ENCODE data around the gene MYO5A.
"Not testable (repeated sequence)": the region's sequence is repeated elsewhere in the genome, so short reads cannot be mapped to it uniquely, and the experiment has no call there.

The MYO5A gene

DNA sequence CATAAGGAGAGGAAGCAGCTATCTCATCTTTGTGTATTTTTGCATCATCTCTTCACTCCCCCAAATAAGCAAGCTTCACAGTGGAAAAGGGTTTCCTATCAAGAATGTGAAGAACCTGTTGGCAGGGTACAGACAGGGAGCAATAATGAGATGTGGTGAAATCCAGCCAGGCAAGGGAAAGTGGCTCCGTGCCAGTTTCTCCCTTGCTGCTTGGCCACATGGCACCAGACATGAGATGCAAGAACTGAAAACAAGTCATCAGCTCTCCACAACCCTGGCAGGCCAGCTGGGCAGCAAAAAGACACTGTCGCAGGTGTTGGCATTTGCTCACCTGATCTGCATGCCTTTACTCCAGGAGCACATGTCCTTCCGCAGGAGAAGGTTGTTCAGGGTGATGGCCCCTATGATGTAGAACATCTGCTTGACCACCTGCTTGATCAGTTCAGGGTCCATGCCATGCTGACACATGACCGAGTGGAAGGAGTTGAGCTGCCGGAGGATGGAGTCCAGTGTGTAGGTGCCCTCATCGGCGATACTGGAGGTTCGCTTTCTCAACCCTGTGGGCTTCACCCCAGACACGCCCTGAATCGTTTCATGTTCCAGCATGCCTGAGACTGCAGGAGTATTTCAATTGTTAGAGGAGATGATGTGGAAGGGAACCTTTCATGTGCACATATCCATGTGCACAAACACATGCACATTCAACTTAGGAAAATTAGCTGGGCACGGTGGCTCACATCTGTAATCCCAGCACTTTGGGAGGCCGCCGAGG lies 209.8 kb downstream of the MYO5A start:
- DNase-seq = no peak

DNA sequence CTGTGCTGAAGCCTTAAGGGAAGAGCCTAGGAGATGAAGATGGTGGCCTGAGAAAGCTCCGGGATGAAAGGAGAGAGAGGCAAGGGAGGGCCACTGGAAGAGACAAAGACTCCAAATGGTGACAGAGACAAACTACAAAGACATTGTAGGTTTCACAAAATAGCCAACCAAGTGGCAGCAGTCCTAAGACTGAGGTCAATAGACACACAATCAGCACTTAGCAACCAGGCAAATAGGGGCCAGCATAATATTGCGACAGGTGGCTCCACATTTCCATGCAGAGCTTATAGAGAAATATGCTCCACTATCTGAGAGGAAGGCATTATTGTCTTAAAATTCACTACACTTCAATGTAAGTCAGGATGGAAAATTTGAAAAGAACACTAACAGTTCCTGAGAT lies 211.0 kb downstream of the MYO5A start:
- no peak for DNase-seq

DNA sequence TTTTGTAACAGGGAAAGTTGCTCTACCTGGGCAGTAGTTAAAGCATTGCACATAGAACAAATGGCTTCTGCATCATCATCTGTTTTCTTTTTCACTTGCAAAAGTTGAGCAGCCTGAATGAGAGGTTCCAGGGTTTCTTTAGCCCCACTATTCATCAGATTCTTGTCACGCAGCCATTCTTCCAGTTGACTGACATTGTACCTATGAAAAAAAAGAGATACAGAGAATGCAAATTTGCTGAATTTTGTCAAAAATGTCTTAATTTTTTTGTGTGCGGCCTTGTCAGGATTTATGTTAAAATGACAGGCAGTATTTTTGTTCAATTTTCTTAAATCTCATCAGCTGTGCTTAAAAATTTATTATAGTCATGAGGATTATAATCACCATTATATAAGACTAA lies 211.7 kb downstream of the MYO5A start:
- no peak for DNase-seq

DNA sequence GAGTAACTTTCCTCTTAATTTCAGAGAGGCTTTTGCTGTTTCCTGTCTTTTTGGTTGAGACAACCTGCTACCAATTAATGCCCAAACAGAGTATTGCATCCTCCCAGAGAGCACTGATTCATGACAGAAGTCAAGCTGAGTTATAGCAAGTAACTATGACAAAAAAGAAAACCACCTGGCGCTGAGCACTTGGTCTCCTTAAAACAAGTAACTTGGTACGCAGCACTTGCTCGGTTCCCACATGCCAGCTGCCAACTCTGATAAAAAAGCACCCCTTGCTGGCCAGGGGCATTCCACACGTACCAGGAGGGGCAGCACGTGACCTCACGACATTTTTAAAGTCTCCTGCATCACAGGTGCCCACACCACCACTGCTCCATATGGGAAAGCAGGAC lies 219.5 kb downstream of the MYO5A start:
- DNase-seq = no peak

DNA sequence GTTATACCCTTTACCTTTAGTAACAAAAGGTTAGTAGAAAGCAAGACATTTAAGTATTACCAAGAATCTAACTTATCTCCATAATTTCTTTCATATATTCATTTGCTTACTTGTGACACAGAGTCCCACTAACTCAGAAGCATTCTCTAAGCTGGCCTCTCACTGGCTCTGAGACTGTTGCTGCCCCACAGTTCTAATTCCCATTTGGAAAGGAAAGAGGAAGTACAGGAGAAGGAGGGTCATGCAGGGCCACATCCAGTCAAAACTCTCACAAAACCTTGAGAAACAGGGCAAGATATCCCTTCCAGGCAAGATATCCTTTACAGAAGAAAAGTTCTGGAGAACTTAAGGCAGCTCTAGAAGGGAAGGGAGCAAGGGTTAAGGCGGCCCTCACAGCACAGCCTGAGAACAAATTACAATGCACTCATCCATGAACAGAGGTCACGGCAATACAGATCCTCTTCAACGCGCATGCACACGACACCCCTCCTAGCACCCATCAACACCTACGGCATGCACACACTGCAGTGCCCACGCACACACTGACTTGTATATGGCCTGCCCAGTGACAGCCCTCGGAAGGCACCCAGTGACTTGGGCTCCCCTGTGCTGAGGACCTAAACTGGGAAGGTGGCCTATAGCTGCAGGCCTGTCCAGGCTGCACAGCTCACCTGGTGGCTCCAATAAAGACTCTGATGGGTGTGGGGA lies 220.1 kb downstream of the MYO5A start:
- no peak for DNase-seq

DNA sequence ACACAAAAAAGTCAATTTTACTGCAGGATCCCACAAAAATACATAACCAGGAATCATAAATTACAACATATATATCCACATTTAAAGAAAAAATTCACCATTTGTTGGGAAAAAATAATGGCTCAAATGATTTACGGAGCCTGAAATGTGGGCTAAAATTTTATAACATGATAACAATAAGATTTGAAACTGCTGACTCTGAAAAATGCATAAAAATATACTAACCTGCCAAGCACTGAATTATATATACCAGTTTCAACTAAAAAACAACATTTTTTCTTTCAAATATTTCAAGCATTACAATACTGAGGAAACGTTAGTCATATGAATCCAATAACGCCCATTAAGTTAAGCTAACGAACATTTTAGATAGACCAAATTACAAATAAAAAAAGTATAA lies 220.8 kb downstream of the MYO5A start:
- no peak for DNase-seq

DNA sequence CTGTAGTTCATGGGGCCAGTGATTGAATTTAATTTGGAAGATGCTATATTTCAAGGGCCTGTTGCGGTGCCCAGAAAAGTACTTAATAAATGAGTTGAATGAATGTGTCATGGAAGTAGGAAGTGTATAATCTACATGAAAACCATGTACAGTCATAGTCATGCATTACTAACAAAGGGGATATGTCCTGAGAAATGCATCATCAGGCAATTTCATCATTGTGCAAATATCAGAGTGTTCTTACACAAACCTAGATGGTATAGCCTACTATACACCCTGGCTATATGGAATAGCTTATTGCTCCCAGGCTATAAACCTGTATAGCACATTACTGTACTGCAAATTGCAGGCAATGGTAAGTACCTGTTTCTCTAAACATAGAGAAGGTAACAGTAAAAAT lies 222.4 kb downstream of the MYO5A start:
- no peak for DNase-seq

DNA sequence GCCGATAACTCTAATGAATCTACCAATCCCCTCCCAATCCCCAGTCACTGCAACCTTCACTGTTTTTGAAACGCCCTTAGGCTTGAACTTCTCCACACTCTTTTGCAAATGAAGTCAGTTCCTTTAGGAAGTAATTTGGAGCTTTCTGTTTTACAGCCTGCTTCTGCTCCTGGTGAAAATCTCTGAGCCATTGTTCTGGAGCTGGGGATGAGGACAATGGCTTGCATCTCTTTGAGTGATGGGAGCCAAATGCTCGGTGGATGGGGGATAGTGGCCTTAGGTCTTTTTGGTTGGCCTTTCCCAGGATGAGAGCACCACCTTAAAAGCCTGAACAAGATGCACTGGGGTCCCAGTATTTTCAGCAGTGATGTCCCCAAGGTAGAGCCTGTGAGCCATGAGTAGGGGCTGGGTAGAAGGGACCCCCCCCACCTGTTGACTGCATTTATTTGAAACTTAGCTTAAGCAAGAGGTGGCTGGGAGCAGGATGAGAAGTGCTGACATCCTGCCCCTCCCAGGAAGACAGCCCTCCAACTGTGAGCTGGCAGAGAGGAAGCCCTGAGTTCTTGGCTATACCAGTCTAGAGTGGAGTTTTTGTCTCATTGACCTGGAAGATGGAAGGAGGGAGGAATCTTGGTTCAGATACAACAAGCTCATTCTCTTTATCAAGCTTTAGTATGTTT lies 225.4 kb downstream of the MYO5A start:
- no peak for DNase-seq

DNA sequence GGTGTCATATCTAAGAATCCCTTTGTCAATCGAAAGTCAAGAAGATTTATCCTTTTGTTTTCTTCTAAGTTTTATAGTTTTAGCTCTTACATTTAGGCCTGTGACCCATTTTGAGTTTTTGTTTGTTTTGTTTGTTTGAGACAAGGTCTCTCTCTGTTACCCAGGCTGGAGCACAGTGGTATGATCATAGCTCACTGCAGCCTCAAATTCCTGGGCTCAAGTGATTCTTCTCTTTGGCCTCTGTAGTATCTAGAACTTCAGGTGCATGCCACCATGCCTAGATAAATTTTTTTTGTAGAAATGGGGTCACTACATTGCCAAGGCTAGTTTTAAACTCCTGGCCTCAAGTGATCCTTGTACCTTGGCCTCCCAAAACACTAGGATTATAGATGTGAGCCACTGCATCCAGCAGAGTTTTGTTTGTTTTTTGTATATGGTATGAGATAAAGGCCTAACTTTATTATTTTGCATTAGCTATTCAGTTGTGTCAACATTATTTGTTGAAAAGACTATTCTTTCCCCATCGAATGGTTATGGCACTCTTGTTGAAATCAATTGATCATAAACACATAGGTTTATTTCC lies 227.3 kb downstream of the MYO5A start:
- no peak for DNase-seq

DNA sequence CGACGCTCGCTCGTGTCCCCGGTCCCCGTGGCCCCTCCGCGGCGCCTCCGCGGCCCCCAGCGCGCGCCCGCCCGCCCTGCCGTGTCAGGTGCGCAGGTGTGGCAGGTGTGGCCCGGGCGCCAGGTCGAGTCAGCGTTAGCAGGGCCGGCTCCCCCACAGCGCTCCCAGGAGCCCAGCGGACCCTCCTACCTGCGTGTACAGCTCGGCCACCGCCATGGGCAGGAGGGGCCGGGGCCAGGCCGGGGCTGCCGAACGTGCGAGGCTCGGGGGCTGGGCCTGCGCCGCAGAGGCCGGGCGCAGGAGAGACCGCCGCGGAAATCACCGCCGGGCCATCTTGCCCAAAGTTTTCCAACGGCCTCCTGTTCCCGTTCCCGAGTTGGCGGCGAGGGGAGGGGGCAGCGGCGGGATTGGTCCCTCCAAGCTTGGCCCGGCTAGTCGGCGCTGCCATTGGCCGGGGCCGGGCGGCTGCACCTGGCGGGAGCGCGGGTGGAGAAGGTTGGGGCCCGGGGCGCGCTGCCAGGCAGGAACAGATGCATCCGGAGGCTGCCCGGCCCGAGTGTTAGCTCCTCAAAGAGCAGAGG lies 233.2 kb downstream of the MYO5A start, which contains the start of gene MYO5C:
Gene MYO5C, minus strand, starts transcription at position 384 of the 581 bp plus-strand sequence. Its CDS starts 168 bp downstream, at position 216.
- DNase-seq = no peak

DNA sequence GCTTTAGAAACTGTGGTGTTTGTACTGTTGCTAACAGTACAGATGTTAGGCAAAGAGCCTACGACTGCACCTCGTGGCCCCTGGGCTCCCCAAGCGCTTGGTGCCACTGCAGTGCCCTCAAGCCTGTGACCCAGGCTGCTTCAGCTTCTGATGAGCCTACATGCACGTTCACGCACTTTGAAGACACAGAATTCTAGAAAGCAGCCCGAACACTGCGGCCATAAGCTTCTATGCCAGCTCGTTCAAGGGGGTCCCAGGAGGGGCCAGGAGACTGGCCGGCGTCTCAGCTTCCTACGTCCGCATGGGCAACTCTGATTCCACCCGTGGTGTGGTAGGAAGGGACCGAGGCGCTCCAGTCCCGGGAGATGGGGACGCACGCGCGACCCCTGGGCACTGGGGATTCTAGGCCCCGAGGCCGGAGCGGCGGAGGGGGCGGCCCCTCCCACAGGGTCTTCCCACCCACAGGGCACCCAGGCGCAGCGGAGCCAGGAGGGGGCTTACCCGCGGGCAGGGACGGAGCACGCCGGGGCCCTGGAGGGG lies 233.7 kb downstream of the MYO5A start:
- DNase-seq = no peak

DNA sequence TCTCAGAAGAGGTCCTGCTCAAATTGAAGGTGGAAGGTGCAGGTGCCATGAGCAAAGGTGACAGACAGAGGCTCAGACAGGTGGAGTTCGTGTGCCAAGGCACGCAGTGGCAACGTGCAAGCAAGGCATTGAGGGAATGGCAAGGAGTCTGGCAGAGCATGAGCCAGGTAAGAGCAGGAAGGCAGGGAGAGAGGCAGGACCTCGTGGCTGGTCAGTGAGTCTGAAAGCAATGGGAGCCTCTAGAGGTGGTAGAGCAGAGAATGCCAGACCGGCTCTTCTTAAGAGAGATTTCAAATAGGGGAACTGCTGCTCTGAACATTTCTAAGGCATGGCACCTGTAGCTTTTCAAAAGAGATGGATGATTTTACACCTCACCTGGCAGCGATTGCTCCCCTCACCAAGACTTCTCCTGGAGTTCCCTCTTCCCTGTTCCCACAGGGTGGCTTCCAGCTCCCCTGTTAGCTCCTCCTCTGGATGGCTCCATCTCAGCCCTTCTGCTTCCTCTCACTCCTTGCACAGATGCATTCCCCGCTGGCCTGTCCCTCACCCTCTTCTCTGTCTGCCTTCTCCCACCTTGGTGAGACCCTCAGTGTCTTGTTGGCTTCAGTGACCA lies 235.8 kb downstream of the MYO5A start:
- DNase-seq = no peak

DNA sequence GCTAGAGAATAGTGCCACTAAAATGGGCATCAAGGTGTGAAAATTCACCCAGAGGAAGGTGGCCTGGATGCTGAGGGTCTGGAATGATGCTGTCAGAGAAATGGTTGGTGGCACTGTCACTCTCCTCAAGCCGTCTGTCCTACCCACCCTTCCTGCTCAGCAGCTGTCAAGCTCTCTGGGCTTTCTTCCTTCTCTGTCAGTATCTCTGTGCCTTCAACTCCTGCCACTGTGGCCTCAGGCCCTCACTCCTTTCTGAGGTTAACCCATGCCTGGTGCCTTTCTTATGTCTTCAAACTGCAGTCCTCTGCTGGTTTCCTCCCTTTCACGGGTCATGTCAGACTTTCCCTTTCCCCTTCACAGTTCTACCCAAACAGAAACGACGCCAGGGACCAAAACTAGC lies 237.5 kb downstream of the MYO5A start:
- no peak for DNase-seq

DNA sequence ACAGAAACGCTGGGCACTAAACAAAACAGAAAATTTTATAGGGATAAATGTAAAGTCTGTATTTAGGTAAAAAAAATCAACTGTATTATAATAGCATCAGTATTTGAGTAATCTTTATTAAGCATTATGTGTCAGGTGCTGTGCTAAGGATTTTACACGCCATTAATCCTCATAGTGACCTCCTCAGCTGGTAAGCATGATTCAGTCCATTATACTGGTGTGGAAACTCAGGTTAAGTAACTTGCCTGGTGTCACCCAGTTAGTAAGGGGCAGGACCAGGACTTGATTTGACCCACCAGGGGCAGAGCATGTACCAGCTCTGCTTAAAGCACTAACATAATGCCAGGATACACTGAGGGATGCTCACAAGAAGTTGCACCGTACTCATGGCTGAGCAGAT lies 237.9 kb downstream of the MYO5A start:
- no peak for DNase-seq

DNA sequence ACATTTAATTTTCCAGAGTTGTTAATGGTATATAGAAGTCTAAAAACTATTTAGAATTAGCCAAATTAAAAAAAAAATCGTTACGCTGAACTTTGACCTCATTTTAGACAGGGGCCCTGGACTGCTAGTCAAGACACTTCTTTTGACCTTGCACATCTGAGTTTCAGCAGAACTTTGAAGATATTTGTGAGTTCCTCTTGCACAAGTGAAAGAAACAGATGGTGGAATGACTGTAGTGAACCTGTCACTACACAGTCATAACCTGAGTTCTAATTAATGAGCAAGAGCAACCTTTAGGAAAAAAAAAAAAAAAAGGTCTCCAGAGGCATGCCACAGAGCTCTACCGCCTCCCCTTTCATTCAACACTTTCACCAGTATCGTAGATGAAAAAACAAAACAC lies 238.4 kb downstream of the MYO5A start:
- DNase-seq = no peak

DNA sequence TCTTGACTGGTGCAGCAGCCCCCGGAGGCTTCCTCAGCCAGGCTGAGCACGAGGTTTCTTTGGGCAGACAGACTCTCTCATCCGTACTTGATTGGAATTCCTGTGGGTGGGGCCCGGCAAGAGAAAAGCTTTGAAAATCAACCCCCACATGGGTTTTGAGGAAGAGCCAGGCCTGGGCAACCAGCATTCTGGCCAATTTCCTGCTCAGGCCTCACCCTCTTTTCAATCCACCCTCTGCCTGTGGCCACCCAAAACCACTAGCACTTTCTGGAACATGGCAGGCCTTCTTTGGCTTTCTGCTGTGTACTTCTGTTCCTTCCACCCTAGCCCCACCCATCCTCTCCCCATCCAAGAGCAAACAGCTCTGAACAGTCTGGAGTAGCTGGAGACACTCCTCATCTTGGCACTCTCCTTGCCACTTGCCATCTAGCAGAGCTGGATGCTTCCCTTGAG lies 239.0 kb downstream of the MYO5A start:
- DNase-seq = no peak

DNA sequence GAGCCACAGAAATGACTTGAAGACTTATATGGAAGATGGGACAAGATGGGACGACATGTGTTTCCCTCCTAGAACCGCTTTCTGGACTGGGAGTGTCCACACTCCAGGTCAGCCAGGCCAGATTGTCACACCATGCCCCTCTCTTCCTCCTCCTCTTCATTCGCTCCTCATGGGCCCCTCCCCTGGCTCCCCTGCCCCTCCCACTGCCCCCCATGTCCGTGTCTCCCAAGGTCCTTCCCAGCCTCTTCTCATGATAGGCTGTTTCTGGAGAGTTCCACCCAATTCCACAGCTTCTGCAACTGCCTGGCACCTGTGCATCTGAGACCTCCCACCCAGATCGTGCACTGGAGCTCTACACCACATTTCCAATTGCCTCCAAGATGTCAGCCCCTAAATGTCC lies 239.7 kb downstream of the MYO5A start:
- DNase-seq = no peak

DNA sequence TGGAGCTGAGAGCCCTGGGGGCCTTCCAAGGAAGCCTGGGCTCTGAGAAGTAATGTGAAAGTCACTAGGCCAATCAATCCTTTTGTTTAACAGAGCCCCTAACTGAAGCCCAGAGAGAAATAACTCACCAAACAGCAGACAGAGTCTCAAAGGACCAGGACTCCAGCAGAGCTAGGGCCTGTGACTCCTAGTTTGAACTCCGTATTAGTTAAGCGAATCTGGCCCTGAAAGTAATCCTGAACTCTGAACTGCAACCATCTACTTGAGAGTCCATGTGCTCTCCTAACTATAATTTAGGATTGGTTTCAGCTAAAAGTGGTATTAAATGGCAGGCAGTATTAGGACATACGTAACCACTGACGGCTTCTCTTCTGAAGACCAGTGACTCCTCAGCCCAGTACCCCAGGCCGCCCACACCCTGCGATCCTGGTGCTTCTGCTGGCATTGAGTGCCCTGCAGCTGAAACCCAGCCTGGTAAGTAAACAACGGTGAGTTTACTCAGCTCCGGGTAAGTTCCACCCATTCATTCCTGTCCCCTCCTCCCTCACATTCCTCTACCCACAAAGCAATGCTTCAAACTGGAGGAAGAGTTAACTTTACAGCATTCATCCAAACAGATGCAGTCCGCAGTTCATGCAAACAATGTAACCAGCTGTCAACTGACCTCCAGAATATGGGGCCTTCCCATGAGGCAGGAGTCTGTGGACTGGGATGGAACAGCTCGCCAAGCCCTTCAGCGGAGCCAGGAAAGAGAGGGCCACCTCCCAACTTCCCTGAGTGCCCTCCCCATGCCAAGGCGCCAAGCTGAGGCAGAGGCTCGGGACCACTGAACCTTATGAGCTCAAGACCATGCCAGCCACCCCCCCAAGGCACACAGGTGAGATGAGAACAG lies 240.4 kb downstream of the MYO5A start:
- no peak for DNase-seq

DNA sequence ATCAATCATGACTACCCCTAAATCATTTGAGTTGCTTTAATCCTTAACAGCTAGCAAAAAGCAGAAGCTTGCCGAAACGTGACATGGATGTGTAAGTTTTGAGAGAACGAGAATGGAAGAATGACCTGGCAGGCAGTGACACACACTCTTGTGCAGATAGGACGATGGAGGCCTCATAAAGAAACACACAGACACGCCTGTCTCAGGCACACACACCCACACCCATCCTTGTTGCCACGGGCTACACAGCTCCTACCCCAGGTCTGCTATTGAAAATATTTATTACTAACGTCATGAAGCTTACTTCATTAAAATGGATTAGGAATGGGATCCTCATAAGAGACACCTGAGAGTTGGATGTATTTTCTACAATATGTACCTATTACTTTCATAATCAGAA lies 241.6 kb downstream of the MYO5A start:
- DNase-seq = no peak

DNA sequence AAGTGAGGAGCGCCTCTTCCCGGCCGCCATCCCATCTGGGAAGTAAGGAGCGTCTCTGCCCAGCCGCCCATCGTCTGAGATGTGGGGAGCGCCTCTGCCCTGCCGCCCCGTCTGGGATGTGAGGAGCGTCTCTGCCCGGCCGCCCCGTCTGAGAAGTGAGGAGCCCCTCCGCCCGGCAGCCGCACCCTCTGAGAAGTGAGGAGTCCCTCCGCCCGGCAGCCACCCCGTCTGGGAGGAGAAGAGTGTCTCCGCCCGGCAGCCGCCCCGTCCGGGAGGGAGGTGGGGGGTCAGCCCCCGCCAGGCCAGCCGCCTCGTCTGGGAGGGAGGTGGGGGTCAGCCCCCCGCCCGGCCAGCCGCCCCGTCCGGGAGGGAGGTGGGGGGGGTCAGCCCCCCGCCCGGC lies 242.7 kb downstream of the MYO5A start:
- not testable (repeated sequence) for DNase-seq

DNA sequence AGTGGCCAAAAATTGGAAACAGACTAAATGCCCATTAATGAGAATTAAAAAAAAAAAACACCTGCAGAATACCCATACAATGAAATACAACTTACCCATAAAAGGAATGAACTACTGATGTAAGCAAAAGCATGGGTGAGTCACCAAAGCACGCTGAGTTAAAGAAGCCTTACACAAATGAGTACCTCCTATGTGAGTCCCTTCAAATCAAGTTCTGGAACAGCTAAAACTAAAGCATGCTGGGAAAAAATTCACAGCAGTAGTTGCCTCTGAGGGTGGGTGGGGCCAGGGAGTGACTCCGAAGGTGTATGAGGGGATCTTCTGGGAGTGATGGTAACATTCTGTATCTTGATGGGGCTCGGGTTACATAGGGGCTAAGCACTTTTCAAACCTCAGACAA lies 244.5 kb downstream of the MYO5A start:
- DNase-seq = no peak
